T-helper 22 cell (primary cell): ENCODE results near the gene SCP2.

ENCODE experiments used
- DNase-seq: peaks from one replicate; pipeline ENCODE4 v3.0.0-alpha.2; 2020; ENCODE audit warnings: low read depth

SCP2 gene

GRCh38 chr1:53037159-53037558 is 110.1 kb downstream of the SCP2 start:
- DNase-seq = no peak

DNA sequence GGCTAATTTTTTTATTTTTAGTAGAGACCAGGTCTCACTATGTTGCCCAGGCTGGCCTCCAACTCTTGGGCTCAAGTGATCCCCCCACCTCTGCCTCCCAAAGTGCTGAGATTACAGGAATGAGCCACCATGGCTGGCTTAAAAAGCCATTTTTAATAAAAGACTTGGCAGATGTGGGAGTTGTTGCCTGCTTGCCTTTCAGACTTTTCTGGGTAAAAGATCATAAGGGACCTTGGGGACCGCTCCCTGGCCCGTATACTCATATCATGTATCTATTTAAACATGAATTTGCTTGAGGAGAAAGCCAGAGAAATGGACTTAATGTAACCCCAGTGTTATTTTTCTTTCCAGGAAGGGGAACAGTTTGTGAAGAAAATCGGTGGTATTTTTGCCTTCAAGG is 111.5 kb downstream of the SCP2 start:
- no peak for DNase-seq

- no peak for DNase-seq
Observed at GRCh38 chr1:53043271-53043670, 116.2 kb downstream of the SCP2 start.

- DNase-seq = no peak
Observed at GRCh38 chr1:53044926-53045325, 117.8 kb downstream of the SCP2 start.

DNA sequence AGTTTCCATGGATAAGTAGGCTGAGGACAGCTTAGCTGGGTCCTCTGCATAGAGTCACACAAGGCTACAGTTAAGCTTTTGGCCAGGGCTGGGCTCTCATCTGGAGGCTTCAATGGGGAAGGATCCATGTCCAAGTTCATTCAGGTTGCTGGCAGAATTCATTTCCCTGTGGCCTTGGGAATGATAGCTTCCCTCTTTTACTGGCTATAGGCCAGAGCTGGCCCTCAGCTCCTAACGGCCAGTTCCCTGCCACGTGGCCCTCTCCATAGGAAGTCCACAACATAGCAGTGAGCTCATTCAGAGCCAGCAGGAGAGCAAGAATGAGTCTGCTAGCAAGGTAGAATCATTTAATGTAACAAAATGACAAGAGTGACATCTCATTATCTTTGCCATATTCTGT is 119.9 kb downstream of the SCP2 start:
- no peak for DNase-seq

DNA sequence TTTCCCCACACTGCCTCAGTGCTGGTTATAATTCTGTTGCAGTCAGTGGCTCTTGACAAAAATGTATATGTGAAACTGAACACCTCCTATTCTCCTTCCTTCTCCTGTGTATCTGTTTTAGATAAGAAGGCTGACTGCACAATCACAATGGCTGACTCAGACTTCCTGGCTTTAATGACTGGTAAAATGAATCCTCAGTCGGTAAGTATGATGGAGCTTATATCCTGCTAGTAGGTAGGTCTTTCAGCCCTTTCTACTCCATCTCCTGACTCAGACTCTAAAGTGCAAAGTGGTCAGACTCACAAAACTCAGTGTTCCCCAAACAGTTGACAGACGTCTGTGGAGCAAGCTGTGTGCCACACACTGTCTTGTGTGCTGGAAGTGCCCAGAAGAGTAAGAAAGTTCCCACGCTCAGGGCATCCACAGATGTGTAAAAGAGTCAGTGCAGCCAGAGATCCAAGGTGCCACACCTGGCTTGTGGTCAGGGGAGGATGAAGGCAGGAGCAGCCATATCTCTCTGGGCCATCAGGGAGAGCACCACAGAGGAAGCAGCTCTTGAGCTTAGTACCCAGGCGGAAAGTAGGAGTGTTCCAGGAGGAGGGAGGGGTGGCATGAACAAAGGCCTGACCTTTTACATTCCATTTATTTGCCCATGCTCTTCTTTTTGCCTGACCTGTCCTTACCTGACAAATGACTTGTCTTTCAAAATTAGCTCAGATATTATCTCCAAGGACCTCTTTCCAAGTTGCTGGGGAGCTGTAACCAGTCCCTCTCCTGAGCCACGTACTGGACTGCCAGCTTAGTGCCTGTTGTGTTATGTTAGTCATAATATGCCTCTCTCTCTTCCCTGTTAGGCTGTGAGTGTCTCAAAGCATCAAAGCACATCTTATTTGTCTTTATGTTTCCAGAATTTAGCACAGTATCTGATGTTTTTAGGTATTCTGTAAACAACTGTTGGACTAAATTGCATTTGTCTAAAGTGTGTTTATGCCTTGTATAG is 121.0 kb downstream of the SCP2 start:
- no peak for DNase-seq

- no peak for DNase-seq
Observed at GRCh38 chr1:53048960-53049573, 122.0 kb downstream of the SCP2 start.

- DNase-seq = no peak
Observed at GRCh38 chr1:53049574-53049967, 122.5 kb downstream of the SCP2 start.

DNA sequence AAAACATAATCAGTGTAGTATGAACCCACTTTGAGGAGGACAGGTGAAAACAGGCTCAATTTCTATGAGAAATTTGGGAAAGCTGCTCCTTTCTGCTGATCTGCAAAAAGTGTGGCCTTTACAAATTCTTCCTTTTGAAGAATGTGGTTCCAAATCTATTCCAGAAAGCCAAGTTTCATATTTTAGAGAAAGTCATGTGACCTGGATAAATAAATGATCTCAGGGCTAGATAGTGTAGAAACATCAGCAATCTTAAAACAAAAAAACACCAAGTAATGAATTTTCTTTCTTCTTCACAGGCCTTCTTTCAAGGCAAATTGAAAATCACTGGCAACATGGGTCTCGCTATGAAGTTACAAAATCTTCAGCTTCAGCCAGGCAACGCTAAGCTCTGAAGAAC is 123.2 kb downstream of the SCP2 start:
- DNase-seq = no peak

DNA sequence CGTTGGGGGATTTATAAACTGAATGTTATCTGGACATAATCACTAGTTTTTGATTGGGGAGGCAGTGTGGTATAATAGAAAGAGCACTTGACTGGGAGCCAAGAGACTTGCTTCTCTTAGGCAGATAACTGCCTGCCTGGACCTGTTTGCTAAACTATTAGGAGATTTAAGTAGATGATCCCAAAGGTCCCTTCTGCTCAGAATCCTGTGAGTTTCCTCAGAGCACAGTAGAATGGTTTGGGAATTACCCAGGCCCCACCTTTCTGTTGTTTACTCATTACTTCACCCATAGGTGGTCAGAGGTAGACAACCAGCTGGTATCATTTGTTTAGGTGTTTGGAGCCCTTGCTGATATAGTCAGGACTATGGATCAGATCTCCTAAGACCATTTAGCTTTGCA is 124.6 kb downstream of the SCP2 start:
- no peak for DNase-seq

DNA sequence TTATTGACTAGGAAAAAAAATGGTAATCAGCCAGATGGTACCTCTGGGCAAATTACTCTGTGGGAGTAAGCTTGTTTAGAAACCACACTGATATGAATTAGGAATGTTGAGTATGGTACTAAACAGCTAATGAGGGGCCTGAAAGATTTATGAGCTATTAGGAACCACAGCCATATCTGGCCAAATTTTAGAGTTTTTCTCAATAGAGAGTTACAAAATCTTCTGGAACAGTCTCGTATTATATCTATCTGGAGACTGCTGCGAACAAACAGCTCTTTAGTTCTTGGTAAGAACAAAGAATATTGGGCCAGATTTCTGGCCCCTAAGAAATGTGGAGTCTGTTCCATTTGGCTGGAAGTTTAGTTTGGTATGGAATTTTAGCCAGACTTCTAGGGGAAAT is 130.1 kb downstream of the SCP2 start:
- DNase-seq = no peak

- DNase-seq = no peak
Observed at GRCh38 chr1:53060579-53060978, 133.5 kb downstream of the SCP2 start.

DNA sequence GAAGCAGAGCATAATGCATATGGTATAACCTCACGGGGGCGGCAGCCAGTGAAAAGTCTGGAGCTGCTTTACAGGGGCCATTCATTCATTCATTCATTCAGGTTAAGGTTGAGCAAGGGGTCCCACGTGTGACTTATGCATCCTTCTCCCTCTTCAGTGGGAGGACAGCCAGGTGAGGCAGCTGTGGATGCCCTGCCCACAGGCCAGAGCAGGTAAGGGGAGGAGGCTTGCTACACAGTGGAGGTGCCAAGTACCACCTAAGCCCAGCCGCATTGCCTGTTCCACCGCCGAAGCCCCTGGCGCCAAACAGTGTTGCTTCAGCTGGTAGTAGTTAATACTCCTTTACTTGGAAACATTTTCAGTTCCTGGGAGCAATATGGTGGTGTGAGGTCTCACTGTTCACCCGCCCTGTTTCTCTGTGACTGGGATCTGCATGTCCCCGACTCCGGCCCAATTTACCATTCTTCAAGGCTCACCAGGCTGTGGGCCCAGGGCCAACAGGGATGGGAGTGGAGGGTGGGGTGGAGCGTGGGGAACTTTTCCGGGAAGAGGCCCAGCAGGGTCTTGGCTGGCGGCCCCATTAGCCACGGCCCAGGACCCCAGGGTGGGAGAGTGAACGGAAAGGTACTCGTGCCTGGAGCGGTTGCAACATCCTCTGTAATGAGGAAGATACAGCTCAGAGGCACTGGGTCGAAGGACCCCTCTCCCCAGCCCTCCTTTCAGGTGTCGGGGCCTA is 134.2 kb downstream of the SCP2 start:
- no peak for DNase-seq

GRCh38 chr1:53061859-53062707 is 135.0 kb downstream of the SCP2 start, which contains the start of gene PODN:
Gene PODN (plus strand): TSS chr1:53062213. CDS start chr1:53069856, 7,643 bp downstream.
- DNase-seq = no peak

DNA sequence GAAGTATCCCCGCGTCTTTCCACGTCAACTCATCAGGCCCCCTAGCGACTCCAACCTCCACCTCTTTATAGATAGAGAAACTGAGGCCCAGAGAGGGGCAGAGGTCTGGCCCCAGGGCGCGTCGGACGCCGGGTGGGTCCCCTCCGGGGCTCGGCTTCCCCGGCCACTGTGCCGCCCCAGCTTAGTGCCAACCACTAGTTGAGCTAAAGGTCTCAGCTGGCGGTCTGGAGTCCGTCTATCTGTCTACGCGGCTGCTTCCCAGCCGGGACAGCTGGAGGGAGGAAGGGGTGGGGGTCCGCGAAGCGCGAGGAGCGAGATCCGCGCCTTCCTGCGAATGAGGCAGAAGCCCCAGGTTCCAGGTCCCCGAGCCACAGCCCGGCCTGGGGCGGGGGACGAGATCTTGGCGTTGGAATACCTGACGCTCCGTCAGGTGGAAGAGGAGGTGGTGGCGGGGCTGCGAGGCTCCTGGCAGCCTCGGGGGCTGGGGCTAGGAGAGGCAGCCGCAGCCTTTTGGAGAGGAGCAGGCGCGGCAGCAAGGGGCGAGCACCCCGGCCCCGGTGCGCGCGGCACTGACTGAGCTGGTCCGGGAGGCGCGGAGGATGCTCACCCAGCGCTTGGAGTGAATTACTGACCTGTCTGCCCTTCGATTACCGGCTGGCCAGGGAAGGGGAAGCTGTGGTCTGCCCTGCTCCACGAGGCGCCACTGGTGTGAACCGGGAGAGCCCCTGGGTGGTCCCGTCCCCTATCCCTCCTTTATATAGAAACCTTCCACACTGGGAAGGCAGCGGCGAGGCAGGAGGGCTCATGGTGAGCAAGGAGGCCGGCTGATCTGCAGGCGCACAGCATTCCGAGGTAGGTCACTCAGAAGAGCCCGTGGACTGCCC is 135.9 kb downstream of the SCP2 start:
- DNase-seq = no peak

- DNase-seq = no peak
Observed at GRCh38 chr1:53063744-53064515, 136.9 kb downstream of the SCP2 start.

DNA sequence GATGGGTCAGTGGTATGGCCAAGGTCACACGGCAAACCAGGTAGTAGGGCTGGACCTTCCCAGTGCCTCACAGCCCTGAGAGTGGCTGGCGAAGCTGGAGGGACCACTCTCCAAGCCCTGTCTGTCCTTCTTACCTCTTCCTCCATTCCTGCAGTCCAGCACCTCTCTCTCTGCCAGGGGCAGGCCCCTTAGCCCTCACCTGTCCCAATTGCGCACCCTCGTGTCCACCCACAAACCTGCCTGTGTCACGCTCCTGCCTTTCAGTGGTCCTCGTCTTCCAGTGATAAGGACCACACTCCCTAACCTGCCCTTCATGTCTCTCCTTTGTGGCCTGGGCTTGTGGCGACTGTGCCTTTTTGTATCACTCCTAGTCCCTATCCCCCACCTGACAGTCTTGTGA is 138.3 kb downstream of the SCP2 start:
- no peak for DNase-seq

- no peak for DNase-seq
Observed at GRCh38 chr1:53066488-53066887, 139.4 kb downstream of the SCP2 start.

- DNase-seq = no peak
Observed at GRCh38 chr1:53066891-53067738, 140.0 kb downstream of the SCP2 start.
